Stimulated activated naive CD8-positive, alpha-beta T cell treated with anti-CD3 and anti-CD28 coated beads, Interleukin-15, amount 100 ng/mL, for 72 hours (primary cell): ENCODE results near the gene CCNL2.
"Not testable (repeated sequence)": the region's sequence is repeated elsewhere in the genome, so short reads cannot be mapped to it uniquely, and the experiment has no call there.

ENCODE experiments used
- ATAC-seq: fragments of 150-1000 bp; cut with Tn5 transposase; 2 replicates; pipeline ENCODE4 v1.10.0; 2021; ENCODE audit warnings: mild to moderate bottlenecking, moderate library complexity
- DNase-seq, 2 donors: peaks; one replicate each; pipeline ENCODE4 v3.0.0; 2021 to 2022
- H3K27ac Mint-ChIP-seq, 2 donors: one replicate each; pipeline ENCODE4 v1.8.0; 2022; ENCODE audit warnings: mild to moderate bottlenecking in 2 of 2, mixed read lengths in 2 of 2, moderate library complexity in 2 of 2
- H3K27me3 Mint-ChIP-seq: one replicate; pipeline ENCODE4 v1.8.0; 2022; ENCODE audit warnings: mixed read lengths
- H3K4me1 Mint-ChIP-seq: one replicate; pipeline ENCODE4 v1.8.0; 2022; ENCODE audit warnings: mild to moderate bottlenecking, mixed read lengths
- H3K4me3 Mint-ChIP-seq, 2 donors: one replicate each; pipeline ENCODE4 v1.8.0; 2022; ENCODE audit warnings: mild to moderate bottlenecking in 2 of 2, mixed read lengths in 2 of 2, moderate library complexity in 1 of 2
- H3K9me3 Mint-ChIP-seq, 2 donors: one replicate each; pipeline ENCODE4 v1.8.0; 2022; ENCODE audit warnings: mixed read lengths in 2 of 2

The CCNL2 gene

GRCh38 chr1:1376551-1377226, 22.4 kb downstream of the CCNL2 start:
- Mint-ChIP-seq H3K4me3 (peak overlapping the region; percentile 89 to 90), H3K4me1 (peaks cover 38% of the 10 kb centered on the region), H3K9me3 (no peaks in the 10 kb centered on the region), H3K27me3 (no peaks in the 10 kb centered on the region), H3K27ac (peak overlapping the region in 1 of 2 donors; percentile 52)
- no peak for ATAC-seq
- no peak for DNase-seq

DNA sequence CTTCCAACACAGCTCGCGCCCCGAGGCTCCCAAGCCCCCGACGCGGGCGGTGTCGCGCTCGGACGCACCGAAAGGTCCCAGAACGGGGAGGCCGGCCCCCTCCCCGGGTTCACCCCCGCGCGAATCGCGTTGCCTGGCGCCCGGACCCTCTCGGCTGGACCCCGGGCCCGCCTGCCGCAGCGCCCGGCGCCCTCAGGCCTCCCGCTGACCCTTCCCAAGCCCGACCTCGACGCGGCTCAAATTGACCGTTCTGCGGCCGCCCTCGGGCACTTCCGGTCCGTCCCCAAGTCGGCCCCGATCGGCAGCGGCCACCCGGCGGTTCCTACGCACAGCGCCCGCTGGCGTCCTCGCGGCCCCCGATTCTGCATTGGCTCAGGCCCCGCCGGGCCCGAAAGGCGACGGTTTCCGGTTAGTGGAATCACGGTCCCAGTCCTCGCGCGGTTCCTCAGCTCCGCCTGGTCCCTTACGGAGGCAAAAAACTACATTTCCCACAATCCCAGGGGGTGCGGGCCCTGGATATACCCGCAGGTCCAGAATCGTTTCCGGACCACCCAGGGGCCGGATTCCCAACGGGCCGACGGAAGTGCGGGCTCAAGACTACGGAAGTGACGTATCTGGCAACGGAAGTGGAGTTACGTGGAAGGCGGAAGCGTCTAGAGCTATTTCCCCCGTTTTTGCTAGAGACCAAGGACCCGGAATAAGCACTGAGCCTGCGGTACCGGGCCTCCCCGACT, 24.0 kb downstream of the CCNL2 start, which contains the start of gene AURKAIP1:
TSS of gene AURKAIP1 (minus strand) at position 279 of the 734 bp plus-strand sequence. CDS start 451 bp downstream, outside the sequence.
- H3K4me3 Mint-ChIP-seq, result peak within 1 kb of the TSS; percentile 89 to 90
- ATAC-seq (peak; percentile 90), DNase-seq (peak; percentile 97 to 99)
- peaks cover 49% of the 10 kb centered on the region for H3K4me1 Mint-ChIP-seq
- H3K9me3 Mint-ChIP-seq, result no peaks in the 10 kb centered on the region
- no peaks in the 10 kb centered on the region for H3K27me3 Mint-ChIP-seq
- H3K27ac Mint-ChIP-seq, result peak within 1 kb of the TSS; percentile 96 to 98

DNA sequence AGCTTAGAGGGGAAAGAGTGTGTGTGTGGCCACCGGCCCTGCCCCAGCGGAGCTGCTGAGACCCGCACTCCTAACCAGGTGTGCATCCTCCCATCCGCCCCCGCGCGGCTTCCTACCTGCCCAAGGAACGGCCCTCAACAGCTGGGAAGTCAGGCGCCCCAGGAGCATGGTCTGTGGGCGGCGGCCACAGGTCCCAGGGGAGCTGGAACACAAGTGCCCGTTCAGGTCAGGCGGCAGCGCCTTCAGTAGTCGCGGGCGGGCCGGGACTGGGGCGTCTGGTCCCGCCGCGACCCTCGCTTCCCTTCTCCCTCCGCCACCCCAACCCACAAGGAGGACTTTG, 24.6 kb downstream of the CCNL2 start:
- Mint-ChIP-seq H3K4me1 (peaks cover 49% of the 10 kb centered on the region), H3K4me3 (peak overlapping the region; percentile 89 to 90), H3K27me3 (no peaks in the 10 kb centered on the region), H3K27ac (peak overlapping the region; percentile 61 to 98), H3K9me3 (no peaks in the 10 kb centered on the region)
- no peak for ATAC-seq
- no peak for DNase-seq

DNA sequence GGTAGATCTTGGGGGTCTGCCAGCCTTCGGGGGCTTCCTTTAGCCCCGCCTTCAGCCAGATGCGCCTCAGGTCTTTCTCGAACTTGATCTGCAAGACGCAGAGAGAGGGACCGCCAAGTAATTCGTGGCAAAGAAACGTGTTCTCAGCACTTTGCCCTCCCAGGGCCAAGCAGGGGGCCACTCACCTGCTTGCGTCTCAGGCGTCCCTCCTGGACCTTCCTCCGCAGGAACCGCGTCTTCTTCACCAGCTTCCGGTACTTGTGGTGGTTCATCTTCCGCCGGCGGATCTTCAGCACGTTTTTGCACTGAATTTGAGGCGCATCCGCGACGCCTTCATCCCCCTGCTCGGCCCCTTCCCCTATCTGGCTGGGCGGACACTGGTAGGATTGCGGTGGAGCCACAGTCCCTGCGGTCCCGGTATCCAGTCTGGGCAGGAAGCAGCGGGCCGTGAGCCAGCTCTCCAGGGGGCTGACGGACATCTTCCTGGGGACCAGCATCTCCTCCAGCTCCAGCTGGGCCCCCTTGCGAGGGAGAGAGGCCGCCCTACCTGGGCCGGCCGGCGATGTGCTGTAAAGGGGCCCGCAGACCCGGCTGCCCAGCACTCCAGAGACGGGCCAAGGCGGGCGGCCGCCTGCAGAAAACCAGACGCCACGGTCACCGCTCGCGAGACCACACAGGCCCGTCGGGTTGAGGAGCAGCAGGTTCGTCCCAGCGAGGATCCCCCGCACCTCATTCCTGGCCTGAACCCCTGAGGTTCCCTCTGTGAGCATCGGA, 25.1 kb downstream of the CCNL2 start:
- no peaks in the 10 kb centered on the region for H3K9me3 Mint-ChIP-seq
- no peak for DNase-seq
- peak overlapping the region; percentile 61 to 98 for H3K27ac Mint-ChIP-seq
- no peak for ATAC-seq
- peak overlapping the region; percentile 89 to 90 for H3K4me3 Mint-ChIP-seq
- H3K4me1 Mint-ChIP-seq, result peaks cover 49% of the 10 kb centered on the region
- no peaks in the 10 kb centered on the region for H3K27me3 Mint-ChIP-seq

- Mint-ChIP-seq H3K4me1 (peaks cover 49% of the 10 kb centered on the region), H3K27ac (peak overlapping the region in 1 of 2 donors; percentile 37), H3K27me3 (no peaks in the 10 kb centered on the region), H3K9me3 (no peaks in the 10 kb centered on the region), H3K4me3 (peak overlapping the region; percentile 89 to 90)
- ATAC-seq (no peak), DNase-seq (no peak)
Measured at GRCh38 chr1:1373051-1373814, 25.9 kb downstream of the CCNL2 start.

DNA sequence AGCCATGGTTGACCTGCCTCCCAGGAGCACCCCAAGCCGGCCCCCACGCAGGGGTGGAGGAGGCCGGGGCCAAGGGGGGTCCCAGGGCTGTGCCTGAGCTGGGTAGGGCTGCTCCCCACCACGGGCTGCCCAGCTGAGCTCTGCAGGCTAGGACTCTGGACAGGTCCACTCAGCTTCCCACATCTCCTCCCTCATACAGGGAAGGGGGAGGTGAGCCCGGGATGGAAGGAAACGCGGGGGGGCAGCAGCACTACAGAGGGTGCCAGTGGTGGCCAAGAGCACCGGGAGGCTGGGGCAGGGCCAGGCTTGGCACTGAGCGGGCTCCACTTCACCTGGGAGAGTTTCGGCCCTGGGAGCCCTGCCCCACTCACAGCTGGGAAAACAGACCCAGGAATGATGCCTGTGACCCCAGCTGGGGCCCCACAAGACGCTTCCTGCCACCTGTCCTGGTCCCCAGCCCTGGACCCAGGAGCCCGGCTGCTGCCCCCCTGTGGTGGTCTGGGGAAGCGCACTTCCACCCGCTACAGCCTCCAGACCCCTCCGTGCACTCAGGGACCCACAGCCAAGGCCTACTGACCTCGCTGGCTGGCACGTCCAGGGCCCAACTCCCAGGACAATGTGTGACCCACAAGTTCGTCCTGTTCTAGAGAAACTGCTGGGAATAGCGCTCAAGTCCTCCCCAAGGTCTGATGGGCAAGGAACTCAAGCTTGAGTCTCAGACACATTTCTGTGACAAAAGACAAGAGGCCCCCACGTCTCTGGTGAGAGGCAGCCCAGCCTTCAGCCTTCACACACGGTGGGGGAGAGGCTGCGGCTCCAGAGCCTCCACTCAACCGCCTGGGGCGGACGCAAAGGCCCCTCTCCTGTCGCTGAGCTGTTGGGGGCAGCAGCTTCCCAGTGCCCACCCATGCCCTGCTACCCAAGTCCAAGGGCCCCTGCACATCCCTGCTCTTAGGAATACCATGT, 27.1 kb downstream of the CCNL2 start:
- ATAC-seq, result peak; percentile 49
- peaks cover 49% of the 10 kb centered on the region for H3K4me1 Mint-ChIP-seq
- peak overlapping the region; percentile 47 to 75 for H3K4me3 Mint-ChIP-seq

GRCh38 chr1:1371364-1371745, 27.8 kb downstream of the CCNL2 start:
- Mint-ChIP-seq H3K4me1 (peaks cover 43% of the 10 kb centered on the region), H3K27ac (no peak overlapping the region), H3K27me3 (no peaks in the 10 kb centered on the region), H3K4me3 (peak overlapping the region; percentile 48 to 58), H3K9me3 (no peaks in the 10 kb centered on the region)
- ATAC-seq, result peak; percentile 69
- DNase-seq, result peak; percentile 46 to 79

More for the DNA sequence above, 27.1 kb downstream of the CCNL2 start:
- H3K9me3 Mint-ChIP-seq, result no peaks in the 10 kb centered on the region
- no peak overlapping the region for H3K27ac Mint-ChIP-seq
- DNase-seq, result peak; percentile 81 to 82
- H3K27me3 Mint-ChIP-seq, result no peaks in the 10 kb centered on the region

- Mint-ChIP-seq H3K9me3 (no peaks in the 10 kb centered on the region), H3K27ac (no peak overlapping the region), H3K4me3 (peak overlapping the region; percentile 48 to 58), H3K4me1 (peaks cover 39% of the 10 kb centered on the region), H3K27me3 (no peaks in the 10 kb centered on the region)
- DNase-seq (no peak), ATAC-seq (no peak)
Measured at GRCh38 chr1:1370771-1371300, 28.3 kb downstream of the CCNL2 start.

- peak overlapping the region in 1 of 2 donors; percentile 59 for H3K27ac Mint-ChIP-seq
- H3K4me1 Mint-ChIP-seq, result peaks cover 39% of the 10 kb centered on the region
- not testable (repeated sequence) for H3K9me3 Mint-ChIP-seq, ATAC-seq, H3K27me3 Mint-ChIP-seq, H3K4me3 Mint-ChIP-seq, DNase-seq
Measured at GRCh38 chr1:1370094-1370493, 29.0 kb downstream of the CCNL2 start.

DNA sequence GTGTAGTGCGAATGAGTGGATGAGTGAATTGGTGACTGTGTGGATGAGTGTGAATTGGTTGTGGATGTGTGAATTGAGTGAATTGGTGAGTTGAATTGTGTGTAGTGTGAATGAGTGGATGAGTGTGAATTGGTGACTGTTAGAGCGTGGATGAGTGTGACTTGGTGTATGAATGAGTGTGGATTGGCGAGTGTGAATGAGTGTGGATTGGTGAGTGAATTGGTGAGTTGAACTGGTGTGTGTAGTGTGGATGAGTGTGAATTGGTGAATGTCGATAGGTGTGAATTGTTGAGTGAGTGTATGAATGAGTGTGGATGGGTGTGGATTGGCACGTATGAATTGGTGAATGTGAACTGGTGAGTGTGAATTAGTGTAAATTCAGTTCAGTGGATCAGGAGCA, 31.8 kb downstream of the CCNL2 start:
- no peak for DNase-seq
- no peak overlapping the region for H3K4me3 Mint-ChIP-seq
- no peak for ATAC-seq

DNA sequence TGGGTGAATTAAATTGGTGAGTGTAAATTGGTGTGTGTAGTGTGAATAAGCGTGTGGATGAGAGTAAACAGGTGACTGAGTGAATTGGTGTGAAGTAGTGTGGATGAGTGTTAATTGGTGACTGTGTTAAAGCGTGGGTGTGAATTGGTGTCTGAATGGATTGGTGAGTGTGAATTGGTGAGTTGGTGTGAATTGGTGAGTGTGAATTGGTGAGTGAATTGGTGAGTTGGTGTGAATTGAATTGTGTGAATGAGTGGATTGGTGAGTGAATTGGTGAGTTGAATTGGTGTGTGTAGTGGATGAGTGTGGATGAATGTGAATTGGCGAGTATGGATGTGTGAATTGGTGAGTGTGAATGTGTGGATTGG, 32.5 kb downstream of the CCNL2 start:
- ATAC-seq, result no peak
- DNase-seq, result no peak
- Mint-ChIP-seq H3K27ac (no peak overlapping the region), H3K9me3 (no peaks in the 10 kb centered on the region), H3K4me3 (no peak overlapping the region), H3K4me1 (peaks cover 11% of the 10 kb centered on the region), H3K27me3 (no peaks in the 10 kb centered on the region)

More for the DNA sequence above, 31.8 kb downstream of the CCNL2 start:
- peaks cover 17% of the 10 kb centered on the region for H3K4me1 Mint-ChIP-seq
- no peaks in the 10 kb centered on the region for H3K9me3 Mint-ChIP-seq
- H3K27ac Mint-ChIP-seq, result no peak overlapping the region
- H3K27me3 Mint-ChIP-seq, result no peaks in the 10 kb centered on the region

- no peak for ATAC-seq
- no peaks in the 10 kb centered on the region for H3K9me3 Mint-ChIP-seq
- H3K4me1 Mint-ChIP-seq, result peaks cover 5% of the 10 kb centered on the region
Measured at GRCh38 chr1:1365875-1366698, 33.0 kb downstream of the CCNL2 start.

GRCh38 chr1:1364266-1364665, 34.9 kb downstream of the CCNL2 start:
- Mint-ChIP-seq H3K4me3 (no peak overlapping the region), H3K27me3 (no peaks in the 10 kb centered on the region), H3K4me1 (peaks cover 7% of the 10 kb centered on the region), H3K9me3 (no peaks in the 10 kb centered on the region), H3K27ac (no peak overlapping the region)
- DNase-seq (no peak), ATAC-seq (no peak)

More at GRCh38 chr1:1365875-1366698, 33.0 kb downstream of the CCNL2 start:
- H3K4me3 Mint-ChIP-seq, result no peak overlapping the region
- H3K27me3 Mint-ChIP-seq, result no peaks in the 10 kb centered on the region
- DNase-seq, result no peak
- no peak overlapping the region for H3K27ac Mint-ChIP-seq
